ENCODE measurements around the gene CES2.

Gene CES2

GRCh38 chr16:66900721-66901441 is 34.4 kb upstream of the CES2 start:
- peak in 3 of 42 donors; percentile 15 to 31 (median 16) for DNase-seq
- intact Hi-C loops (cut with DNase I) = no loop called here

- intact Hi-C loops (cut with DNase I) = no loop called here
- DNase-seq = no peak
Observed at GRCh38 chr16:66901626-66902025, 33.7 kb upstream of the CES2 start.

- intact Hi-C loops (cut with DNase I) = no loop called here
Observed at GRCh38 chr16:66902648-66903543, 32.4 kb upstream of the CES2 start.

GRCh38 chr16:66903544-66904427 is 31.5 kb upstream of the CES2 start:
- intact Hi-C loops (cut with DNase I) = no loop called here
- DNase-seq = no peak

More at GRCh38 chr16:66902648-66903543, 32.4 kb upstream of the CES2 start:
- DNase-seq = no peak

- DNase-seq = no peak
- intact Hi-C loops (cut with DNase I) = no loop called here
Observed at GRCh38 chr16:66904428-66904845, 30.9 kb upstream of the CES2 start.

- intact Hi-C loops (cut with DNase I) = no loop called here
- no peak for DNase-seq
Observed at GRCh38 chr16:66904846-66905632, 30.3 kb upstream of the CES2 start.

GRCh38 chr16:66905633-66906539 is 29.4 kb upstream of the CES2 start:
- no peak for DNase-seq

GRCh38 chr16:66906916-66907836 is 28.1 kb upstream of the CES2 start:
- intact Hi-C loops (cut with DNase I) = no loop called here

More at GRCh38 chr16:66905633-66906539, 29.4 kb upstream of the CES2 start:
- intact Hi-C loops (cut with DNase I) = no loop called here

GRCh38 chr16:66908116-66908515 is 27.2 kb upstream of the CES2 start:
- intact Hi-C loops (cut with DNase I) = no loop called here
- DNase-seq = no peak

More at GRCh38 chr16:66906916-66907836, 28.1 kb upstream of the CES2 start:
- DNase-seq = no peak

- intact Hi-C loops (cut with DNase I) = no loop called here
- no peak for DNase-seq
Observed at GRCh38 chr16:66908762-66909559, 26.4 kb upstream of the CES2 start.

GRCh38 chr16:66910175-66910940 is 25.0 kb upstream of the CES2 start:
- intact Hi-C loops (cut with DNase I) = no loop called here
- DNase-seq = no peak

GRCh38 chr16:66911112-66911511 is 24.2 kb upstream of the CES2 start:
- intact Hi-C loops (cut with DNase I) = no loop called here
- no peak for DNase-seq

GRCh38 chr16:66911801-66912200 is 23.5 kb upstream of the CES2 start:
- DNase-seq = no peak
- intact Hi-C loops (cut with DNase I) = no loop called here

- no peak for DNase-seq
Observed at GRCh38 chr16:66913081-66913480, 22.2 kb upstream of the CES2 start.

GRCh38 chr16:66913711-66914110 is 21.6 kb upstream of the CES2 start:
- no peak for DNase-seq
- intact Hi-C loops (cut with DNase I) = no loop called here

More at GRCh38 chr16:66913081-66913480, 22.2 kb upstream of the CES2 start:
- intact Hi-C loops (cut with DNase I) = no loop called here
